ENCODE data around the gene UBE2J2. TPM values are rescaled to one million over a fixed set of nuclear protein-coding genes. Genes with fewer than 3 reads are reported as not detected.

Gene UBE2J2
- total RNA-seq, 1 experiment from 2014 or later: 182 TPM

DNA sequence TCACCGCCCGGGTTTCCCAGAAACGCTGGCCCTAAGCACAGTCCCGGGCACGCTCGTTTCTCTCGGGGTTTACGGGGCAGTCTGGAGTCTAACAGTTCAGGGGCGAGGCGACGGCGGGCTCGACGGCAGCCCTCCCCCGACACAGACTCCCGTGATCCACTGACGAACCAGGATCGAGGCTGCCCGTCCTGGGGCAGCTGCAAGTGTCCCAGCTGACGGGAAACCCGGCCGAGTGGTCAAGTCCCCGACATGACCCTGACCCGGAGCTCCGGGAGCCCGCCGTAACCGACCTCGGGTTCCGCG lies 494 bp downstream of the UBE2J2 start:
- ChIA-PET CTCF (interaction anchor here (0.5 to 0.6 kb wide), 3 partner anchors 157 to 194 kb away, joined by 3 to 11 read pairs (median 8); no protein-coding TSS in a partner anchor), POLR2A (ENCODE audit: unreplicated experiment) (interaction anchor here (0.5 to 0.6 kb wide), 2 partner anchors 260 to 292 kb away, joined by 4 to 11 read pairs; partner anchors contain the start of gene ISG15)
- H2AFZ ChIP-seq (ENCODE audit: low read length): no peak overlapping the region
- H4K20me1 ChIP-seq (ENCODE audit: low read length): peaks cover 12% of the 10 kb centered on the region
- peaks cover 29% of the 10 kb centered on the region for H3K4me1 ChIP-seq (ENCODE audit: insufficient read depth, low read length)
- no peaks in the 10 kb centered on the region for H3K9me2 ChIP-seq (replicated peaks; ENCODE audit: low read length)
- peaks cover 62% of the 10 kb centered on the region for H3K79me2 ChIP-seq (ENCODE audit: low read length)
- peak overlapping the region; percentile 96 for H3K4me3 ChIP-seq (ENCODE audit: low read length)
- peaks cover 18% of the 10 kb centered on the region; the same call in 1 of the 2 replicates for H3K36me3 ChIP-seq (ENCODE audit: low read depth, low read length)
- TF ChIP-seq CTCF (conservative IDR thresholded peaks at IDR 0.05; ENCODE audit: low read depth, low read length): no peak
- no peak for TF ChIP-seq EZH2 (IDR thresholded peaks at IDR 0.05; ENCODE audit: low read length, unreplicated experiment)
- no peak for TF ChIP-seq EZH2phosphoT487 (IDR thresholded peaks at IDR 0.05; ENCODE audit: borderline replicate concordance, low read length)
- intact Hi-C loops (cut with micrococcal nuclease): no loop called here
- peak overlapping the region; percentile 100 for H3K4me2 ChIP-seq (ENCODE audit: low read length)
- peaks cover 3% of the 10 kb centered on the region for H3F3A ChIP-seq (ENCODE audit: low read length, unreplicated experiment)
- no peak; the same call in 1 of the 2 replicates for ATAC-seq
- no TSS peak for BruUV-seq (replicated peaks)
- no peaks in the 10 kb centered on the region for H3K9me3 ChIP-seq (ENCODE audit: low read length)
- no peak for DNase-seq
- H3K27me3 ChIP-seq (ENCODE audit: low read length): no peaks in the 10 kb centered on the region
- peak overlapping the region; percentile 90 for H3K27ac ChIP-seq (ENCODE audit: low read length)
- peak overlapping the region; percentile 98 for H3K9ac ChIP-seq (ENCODE audit: low read length)

- H4K20me1 ChIP-seq (ENCODE audit: low read length): peaks cover 12% of the 10 kb centered on the region
- no peak for TF ChIP-seq EZH2phosphoT487 (IDR thresholded peaks at IDR 0.05; ENCODE audit: borderline replicate concordance, low read length)
- TF ChIP-seq CTCF (conservative IDR thresholded peaks at IDR 0.05; ENCODE audit: low read depth, low read length): no peak
- ChIA-PET CTCF (no interaction called here), POLR2A (ENCODE audit: unreplicated experiment) (interaction anchor here (0.5 to 0.6 kb wide), 2 partner anchors 114 to 259 kb away, joined by 3 to 4 read pairs; partner anchors contain the start of gene ISG15)
- H3K4me2 ChIP-seq (ENCODE audit: low read length): peak overlapping the region; percentile 100
- DNase-seq (peak; percentile 97), ATAC-seq (peak; percentile 64)
- TSS peak; percentile 94 for BruUV-seq (replicated peaks)
- H3K36me3 ChIP-seq (ENCODE audit: low read depth, low read length): peaks cover 23% of the 10 kb centered on the region; the same call in 1 of the 2 replicates
- H3K9me2 ChIP-seq (replicated peaks; ENCODE audit: low read length): no peaks in the 10 kb centered on the region
- no peak overlapping the region for H2AFZ ChIP-seq (ENCODE audit: low read length)
- peaks cover 3% of the 10 kb centered on the region for H3F3A ChIP-seq (ENCODE audit: low read length, unreplicated experiment)
- peaks cover 68% of the 10 kb centered on the region for H3K79me2 ChIP-seq (ENCODE audit: low read length)
- H3K9me3 ChIP-seq (ENCODE audit: low read length): no peaks in the 10 kb centered on the region
- H3K27ac ChIP-seq (ENCODE audit: low read length): peak overlapping the region; percentile 90
- peaks cover 29% of the 10 kb centered on the region for H3K4me1 ChIP-seq (ENCODE audit: insufficient read depth, low read length)
- no peaks in the 10 kb centered on the region for H3K27me3 ChIP-seq (ENCODE audit: low read length)
- H3K4me3 ChIP-seq (ENCODE audit: low read length): peak overlapping the region; percentile 96
- peak overlapping the region; percentile 98 for H3K9ac ChIP-seq (ENCODE audit: low read length)
- intact Hi-C loops (cut with micrococcal nuclease): no loop called here
These were observed 1.1 kb downstream of the UBE2J2 start for GRCh38 chr1:1272341-1273208.

DNA sequence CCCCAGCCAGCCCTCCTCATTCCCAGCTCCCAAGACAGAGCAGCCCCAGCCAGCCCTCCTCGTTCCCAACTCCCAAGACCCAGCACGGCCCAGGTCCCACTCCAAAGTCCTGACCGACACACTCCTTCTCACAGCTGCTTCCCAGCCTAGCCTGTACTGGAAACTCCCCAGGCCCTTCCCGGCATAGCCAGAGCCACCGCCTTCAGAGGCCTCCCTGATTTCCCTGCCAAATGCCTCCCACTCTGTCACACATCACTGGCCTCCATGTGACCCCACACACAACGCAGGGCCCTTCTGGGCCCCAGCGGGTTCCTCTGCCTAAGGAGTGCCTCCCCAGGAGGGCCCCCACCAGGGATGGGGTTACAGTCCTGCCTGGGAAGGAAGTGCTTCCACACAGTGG lies 2.8 kb downstream of the UBE2J2 start:
- no peaks in the 10 kb centered on the region for H3K9me3 ChIP-seq (ENCODE audit: low read length)
- no peaks in the 10 kb centered on the region for H3K27me3 ChIP-seq (ENCODE audit: low read length)
- H3K4me3 ChIP-seq (ENCODE audit: low read length): peak overlapping the region; percentile 96; the same call in 1 of the 2 replicates
- peak overlapping the region; percentile 100 for H3K4me2 ChIP-seq (ENCODE audit: low read length)
- peaks cover 34% of the 10 kb centered on the region for H3K4me1 ChIP-seq (ENCODE audit: insufficient read depth, low read length)
- intact Hi-C loops (cut with micrococcal nuclease): no loop called here
- POLR2A ChIA-PET (ENCODE audit: unreplicated experiment): interaction anchor here (0.6 kb wide), 1 partner anchor 168 kb away, joined by 3 read pairs; no protein-coding TSS in a partner anchor
- CTCF ChIA-PET: no interaction called here
- DNase-seq: no peak
- TF ChIP-seq EZH2phosphoT487 (IDR thresholded peaks at IDR 0.05; ENCODE audit: borderline replicate concordance, low read length): no peak
- no peak for TF ChIP-seq CTCF (conservative IDR thresholded peaks at IDR 0.05; ENCODE audit: low read depth, low read length)
- no peak for TF ChIP-seq EZH2 (IDR thresholded peaks at IDR 0.05; ENCODE audit: low read length, unreplicated experiment)
- H3K79me2 ChIP-seq (ENCODE audit: low read length): peaks cover 79% of the 10 kb centered on the region
- H4K20me1 ChIP-seq (ENCODE audit: low read length): peaks cover 12% of the 10 kb centered on the region
- H3K9ac ChIP-seq (ENCODE audit: low read length): no peak overlapping the region
- peaks cover 3% of the 10 kb centered on the region for H3F3A ChIP-seq (ENCODE audit: low read length, unreplicated experiment)
- peaks cover 33% of the 10 kb centered on the region; the same call in 1 of the 2 replicates for H3K36me3 ChIP-seq (ENCODE audit: low read depth, low read length)
- BruUV-seq (replicated peaks): no TSS peak
- H3K9me2 ChIP-seq (replicated peaks; ENCODE audit: low read length): no peaks in the 10 kb centered on the region
- ATAC-seq: no peak
- H2AFZ ChIP-seq (ENCODE audit: low read length): no peak overlapping the region
- H3K27ac ChIP-seq (ENCODE audit: low read length): no peak overlapping the region

All from PC-3 (cell line).